Measurements from ENCODE around the gene PAIP2.
"Not testable (repeated sequence)": the region's sequence is repeated elsewhere in the genome, so short reads cannot be mapped to it uniquely, and the experiment has no call there.

PAIP2 gene, protein sequence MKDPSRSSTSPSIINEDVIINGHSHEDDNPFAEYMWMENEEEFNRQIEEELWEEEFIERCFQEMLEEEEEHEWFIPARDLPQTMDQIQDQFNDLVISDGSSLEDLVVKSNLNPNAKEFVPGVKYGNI

GRCh38 chr5:139341689-139342422 lies at the start of gene PAIP2:
PAIP2 (plus strand) TSS chr5:139341854; CDS start chr5:139363785, 21,931 bp downstream.
- peak; percentile 92 to 96 for DNase-seq (ENCODE audit: low read depth in 1 of 2, low spot score in 1 of 2)

GRCh38 chr5:139293202-139293506 lies 48.5 kb upstream of the PAIP2 start:
- DNase-seq (ENCODE audit: low read depth in 1 of 2, low spot score in 1 of 2): no peak

- DNase-seq (ENCODE audit: low read depth in 1 of 2, low spot score in 1 of 2): peak; percentile 83 to 90
Measured at GRCh38 chr5:139293507-139294373, 47.9 kb upstream of the PAIP2 start, which contains the start of gene MATR3. MATR3 (plus strand) TSS chr5:139293740; CDS start chr5:139307416, 13,676 bp downstream.

- peak in 1 of 2 donors; percentile 44 for DNase-seq (ENCODE audit: low read depth in 1 of 2, low spot score in 1 of 2)
Measured at GRCh38 chr5:139294374-139295165, 47.1 kb upstream of the PAIP2 start.

DNA sequence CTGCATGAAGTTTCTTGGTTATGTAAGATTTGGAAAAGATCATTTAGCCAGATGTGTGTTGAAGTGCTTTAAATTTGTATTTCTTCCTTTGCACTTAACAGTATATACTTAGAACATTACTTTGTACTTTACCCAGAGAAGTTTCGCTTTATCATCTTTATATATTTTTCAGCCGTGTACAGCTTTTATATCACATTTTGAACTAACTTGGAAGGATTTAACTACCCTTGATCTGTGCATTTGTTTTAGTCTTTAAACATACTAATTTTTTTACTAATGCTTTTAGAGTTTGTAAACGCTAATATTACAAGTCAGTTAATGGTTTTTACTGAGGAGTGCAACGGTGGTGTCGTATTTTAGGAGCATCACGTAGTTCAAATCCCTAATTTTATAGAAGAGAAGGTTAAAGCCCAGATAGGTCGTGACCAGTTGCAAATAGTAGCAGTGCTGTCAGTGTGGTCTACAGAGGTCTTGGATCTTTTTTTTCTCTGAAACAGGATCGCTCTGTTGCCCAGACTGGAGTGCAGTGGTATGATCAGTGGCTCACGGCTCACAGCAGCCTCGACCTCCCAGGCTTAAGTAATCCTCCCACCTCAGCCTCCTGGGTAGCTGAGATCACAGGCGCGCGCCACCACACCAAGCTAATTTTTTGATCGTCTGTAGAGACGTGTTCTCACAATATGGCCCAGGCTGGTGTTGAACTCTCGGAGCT lies 46.2 kb upstream of the PAIP2 start:
- no peak for DNase-seq (ENCODE audit: low read depth in 1 of 2, low spot score in 1 of 2)

GRCh38 chr5:139296198-139296597 lies 45.5 kb upstream of the PAIP2 start:
- no peak for DNase-seq (ENCODE audit: low read depth in 1 of 2, low spot score in 1 of 2)

- DNase-seq (ENCODE audit: low read depth in 1 of 2, low spot score in 1 of 2): no peak
Measured at GRCh38 chr5:139296862-139297326, 44.8 kb upstream of the PAIP2 start.

- DNase-seq (ENCODE audit: low read depth in 1 of 2, low spot score in 1 of 2): no peak
Measured at GRCh38 chr5:139297439-139298133, 44.1 kb upstream of the PAIP2 start.

GRCh38 chr5:139298242-139298641 lies 43.4 kb upstream of the PAIP2 start:
- DNase-seq (ENCODE audit: low read depth in 1 of 2, low spot score in 1 of 2): no peak

DNA sequence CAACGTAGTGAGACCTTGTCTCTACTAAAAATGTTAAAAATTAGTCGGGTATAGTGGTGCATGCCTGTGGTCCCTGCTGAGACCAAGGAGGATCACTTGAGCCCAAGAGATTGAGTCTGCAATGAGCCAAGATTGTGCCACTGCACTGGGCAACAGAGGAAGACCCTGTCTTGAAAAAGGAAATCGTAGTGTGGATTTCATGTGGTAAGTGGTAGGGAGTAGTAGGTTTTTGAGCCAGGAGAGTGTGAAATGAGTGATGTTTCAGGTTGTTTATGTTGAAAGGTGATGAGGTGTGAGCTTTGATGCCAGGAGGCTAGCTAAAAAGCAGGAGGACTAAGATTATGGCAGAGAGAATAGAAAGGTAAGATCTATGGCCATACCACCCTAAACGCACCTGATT lies 42.2 kb upstream of the PAIP2 start:
- DNase-seq (ENCODE audit: low read depth in 1 of 2, low spot score in 1 of 2): no peak

DNA sequence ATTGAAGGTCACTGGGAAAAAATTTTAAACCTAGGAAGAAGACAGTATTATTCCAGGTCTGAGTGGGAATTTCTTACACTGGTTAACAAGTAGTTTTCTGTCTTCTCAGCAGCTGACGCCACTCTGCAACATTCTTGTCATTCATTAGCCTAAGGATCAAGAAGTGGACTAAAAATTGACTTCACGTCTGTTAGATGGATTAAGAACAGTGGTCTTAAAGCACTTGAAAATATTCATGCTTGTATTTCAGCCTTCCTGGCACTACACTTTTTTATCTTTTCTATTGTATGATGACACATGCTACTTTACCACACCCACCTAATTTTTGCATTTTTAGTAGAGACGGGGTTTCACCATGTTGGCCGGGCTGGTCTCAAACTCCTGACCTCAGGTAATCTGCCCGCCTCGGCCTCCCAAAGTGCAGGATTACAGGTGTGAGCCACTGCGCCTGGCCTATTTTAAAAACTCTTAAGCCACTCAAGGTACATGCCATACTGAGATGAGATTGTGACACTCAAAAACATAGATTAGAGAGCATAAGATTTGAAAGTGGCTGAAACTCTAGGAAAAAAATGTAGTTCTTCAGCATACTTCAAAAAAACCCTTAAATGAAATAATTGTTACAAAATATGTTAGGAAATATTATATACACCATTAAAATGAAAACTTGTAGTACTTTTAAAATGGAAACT lies 39.7 kb upstream of the PAIP2 start:
- DNase-seq (ENCODE audit: low read depth in 1 of 2, low spot score in 1 of 2): no peak

DNA sequence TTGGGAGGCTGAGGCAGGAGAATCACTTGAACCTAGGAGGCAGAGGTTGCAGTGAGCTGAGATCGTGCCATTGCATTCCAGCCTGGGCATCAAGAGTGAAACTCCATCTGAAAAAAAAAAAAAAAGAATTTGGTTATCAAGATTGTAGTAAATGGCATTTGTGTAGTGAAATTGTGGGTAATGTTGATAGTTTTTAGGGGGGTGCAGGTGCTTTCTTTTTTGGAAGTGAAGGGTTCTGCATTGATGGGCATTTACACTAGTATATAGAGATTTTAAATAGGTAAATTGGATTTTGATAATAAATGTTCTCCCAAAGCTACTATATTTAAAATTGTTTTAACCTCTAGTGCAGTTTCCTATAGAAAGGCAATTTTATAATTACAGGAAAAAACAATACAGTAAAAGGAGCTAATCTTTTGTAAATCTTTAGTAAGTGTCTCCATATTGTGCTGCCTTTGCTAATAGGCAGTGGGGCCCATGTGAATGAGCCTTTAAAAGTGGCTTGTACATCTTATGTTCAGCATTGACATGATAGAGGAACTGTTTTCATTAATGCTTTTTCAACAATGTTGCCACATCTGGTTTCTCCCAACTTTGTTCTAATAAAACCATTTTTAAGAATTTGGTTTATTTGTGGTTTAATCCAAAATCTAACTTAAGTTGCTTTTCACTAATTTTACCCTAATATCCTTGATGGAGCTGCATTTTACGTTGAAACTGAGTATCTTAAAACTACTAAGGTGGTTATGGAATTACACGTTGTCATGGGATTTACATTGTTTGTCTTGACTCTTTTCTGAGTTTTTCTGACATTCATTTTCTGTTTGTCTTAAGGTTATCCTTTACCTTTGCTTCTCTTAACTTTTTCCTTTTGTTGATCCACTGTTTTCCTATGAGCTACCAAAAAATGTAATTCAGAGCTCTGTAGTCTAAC lies 37.0 kb upstream of the PAIP2 start:
- no peak for DNase-seq (ENCODE audit: low read depth in 1 of 2, low spot score in 1 of 2)

GRCh38 chr5:139306197-139306596 lies 35.5 kb upstream of the PAIP2 start:
- DNase-seq (ENCODE audit: low read depth in 1 of 2, low spot score in 1 of 2): no peak

GRCh38 chr5:139306628-139307379 lies 34.9 kb upstream of the PAIP2 start:
- no peak for DNase-seq (ENCODE audit: low read depth in 1 of 2, low spot score in 1 of 2)

- DNase-seq (ENCODE audit: low read depth in 1 of 2, low spot score in 1 of 2): no peak
Measured at GRCh38 chr5:139308797-139309196, 32.9 kb upstream of the PAIP2 start.

DNA sequence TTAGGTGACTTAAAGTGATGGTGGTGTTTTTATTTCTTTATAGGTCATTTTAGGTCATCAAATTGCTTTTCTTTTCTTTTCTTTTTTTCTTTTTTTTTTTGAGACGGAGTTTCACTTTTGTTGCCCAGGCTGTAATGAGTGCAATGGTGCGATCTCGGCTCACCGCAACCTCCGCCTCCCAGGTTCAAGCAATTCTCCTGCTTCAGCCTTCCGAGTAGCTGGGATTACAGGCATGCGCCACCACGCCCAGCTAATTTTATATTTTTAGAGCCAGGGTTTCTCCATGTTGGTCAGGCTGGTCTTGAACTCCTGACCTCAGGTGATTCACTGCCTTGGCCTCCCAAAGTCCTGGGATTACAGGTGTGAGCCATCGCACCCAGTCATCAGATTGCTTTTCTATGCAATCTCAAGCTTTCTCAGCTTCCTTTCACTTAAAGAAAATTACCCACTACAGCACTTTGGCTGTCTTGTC lies 30.9 kb upstream of the PAIP2 start:
- not testable (repeated sequence) for DNase-seq (ENCODE audit: low read depth in 1 of 2, low spot score in 1 of 2)

- no peak for DNase-seq (ENCODE audit: low read depth in 1 of 2, low spot score in 1 of 2)
Measured at GRCh38 chr5:139312075-139312474, 29.6 kb upstream of the PAIP2 start.
